Right atrium auricular region (tissue), 2 donors: ENCODE data around the gene IGFBP2. TPM values are rescaled to one million over a fixed set of nuclear protein-coding genes. Genes with fewer than 3 reads are reported as not detected.

Source experiments
- DNase-seq: peaks from one replicate; pipeline ENCODE4 v3.0.0-alpha.2; 2019; ENCODE audit warnings: low spot score
- H3K27ac ChIP-seq, 2 donors: fragments of 200-600 bp; sonication (generic); 1 replicate in 1 of 2; 2 replicates in 1 of 2; pipeline ENCODE4 v1.5.1; 2016 to 2019
- H3K27me3 ChIP-seq, 2 donors: fragments of 200-600 bp; sonication (generic); one replicate each; pipeline versions ENCODE4 v1.5.1 to v1.6.0; 2017 to 2019
- H3K36me3 ChIP-seq: fragments of 200-600 bp; sonication (generic); one replicate; pipeline ENCODE4 v1.5.1; 2016
- H3K4me1 ChIP-seq, 2 donors: fragments of 200-600 bp; sonication (generic); one replicate each; pipeline versions ENCODE4 v1.5.1 to v1.6.0; 2017 to 2019
- H3K4me3 ChIP-seq, 2 donors: fragments of 200-600 bp; sonication (generic); 1 replicate in 1 of 2; 2 replicates in 1 of 2; pipeline ENCODE4 v1.5.1; 2017 to 2019; ENCODE audit warnings: mild to moderate bottlenecking in 1 of 2, moderate library complexity in 1 of 2
- H3K9me3 ChIP-seq, 2 donors: fragments of 200-600 bp; sonication (generic); one replicate each; pipeline ENCODE4 v1.5.1; 2019
- total RNA-seq, 2 donors: library from RNA; depleted of rRNA; stranded (reverse); fragments of >200 nt; gene quantifications; one replicate each; pipeline ENCODE4 v1.1.0, GENCODE V29; 2016
- TF ChIP-seq, protein P1 (sequence below), 2 donors: fragments of 200-600 bp; sonication (generic); IDR thresholded peaks; one replicate each; pipeline ENCODE4 v1.5.1; 2019; ENCODE audit warnings: antibody characterized with exemption in 2 of 2

The IGFBP2 gene
- total RNA-seq, 2 donors from 2014 or later, result 255 to 508 TPM

- peak overlapping the region; percentile 83 to 89 for H3K27ac ChIP-seq
- peaks cover 0 to 48% of the 10 kb centered on the region in 2 donors for H3K4me1 ChIP-seq
- DNase-seq, result no peak
- H3K36me3 ChIP-seq, result no peaks in the 10 kb centered on the region
- H3K4me3 ChIP-seq, result no peak overlapping the region
- TF ChIP-seq, protein P1, sequence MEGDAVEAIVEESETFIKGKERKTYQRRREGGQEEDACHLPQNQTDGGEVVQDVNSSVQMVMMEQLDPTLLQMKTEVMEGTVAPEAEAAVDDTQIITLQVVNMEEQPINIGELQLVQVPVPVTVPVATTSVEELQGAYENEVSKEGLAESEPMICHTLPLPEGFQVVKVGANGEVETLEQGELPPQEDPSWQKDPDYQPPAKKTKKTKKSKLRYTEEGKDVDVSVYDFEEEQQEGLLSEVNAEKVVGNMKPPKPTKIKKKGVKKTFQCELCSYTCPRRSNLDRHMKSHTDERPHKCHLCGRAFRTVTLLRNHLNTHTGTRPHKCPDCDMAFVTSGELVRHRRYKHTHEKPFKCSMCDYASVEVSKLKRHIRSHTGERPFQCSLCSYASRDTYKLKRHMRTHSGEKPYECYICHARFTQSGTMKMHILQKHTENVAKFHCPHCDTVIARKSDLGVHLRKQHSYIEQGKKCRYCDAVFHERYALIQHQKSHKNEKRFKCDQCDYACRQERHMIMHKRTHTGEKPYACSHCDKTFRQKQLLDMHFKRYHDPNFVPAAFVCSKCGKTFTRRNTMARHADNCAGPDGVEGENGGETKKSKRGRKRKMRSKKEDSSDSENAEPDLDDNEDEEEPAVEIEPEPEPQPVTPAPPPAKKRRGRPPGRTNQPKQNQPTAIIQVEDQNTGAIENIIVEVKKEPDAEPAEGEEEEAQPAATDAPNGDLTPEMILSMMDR (IDR thresholded peaks at IDR 0.05), result no peak
- no peaks in the 10 kb centered on the region for H3K27me3 ChIP-seq
- no peaks in the 10 kb centered on the region for H3K9me3 ChIP-seq
These were observed 45.8 kb downstream of the IGFBP2 start for GRCh38 chr2:216678813-216679657.

- Histone ChIP-seq H3K27ac (peak overlapping the region; percentile 83 to 89), H3K4me1 (peaks cover 0 to 54% of the 10 kb centered on the region in 2 donors), H3K4me3 (no peak overlapping the region), H3K36me3 (no peaks in the 10 kb centered on the region), H3K27me3 (no peaks in the 10 kb centered on the region), H3K9me3 (no peaks in the 10 kb centered on the region)
- DNase-seq, result peak; percentile 73
- TF ChIP-seq, protein P1 (IDR thresholded peaks at IDR 0.05), result no peak
These were observed 46.4 kb downstream of the IGFBP2 start for GRCh38 chr2:216679658-216680024.

DNA sequence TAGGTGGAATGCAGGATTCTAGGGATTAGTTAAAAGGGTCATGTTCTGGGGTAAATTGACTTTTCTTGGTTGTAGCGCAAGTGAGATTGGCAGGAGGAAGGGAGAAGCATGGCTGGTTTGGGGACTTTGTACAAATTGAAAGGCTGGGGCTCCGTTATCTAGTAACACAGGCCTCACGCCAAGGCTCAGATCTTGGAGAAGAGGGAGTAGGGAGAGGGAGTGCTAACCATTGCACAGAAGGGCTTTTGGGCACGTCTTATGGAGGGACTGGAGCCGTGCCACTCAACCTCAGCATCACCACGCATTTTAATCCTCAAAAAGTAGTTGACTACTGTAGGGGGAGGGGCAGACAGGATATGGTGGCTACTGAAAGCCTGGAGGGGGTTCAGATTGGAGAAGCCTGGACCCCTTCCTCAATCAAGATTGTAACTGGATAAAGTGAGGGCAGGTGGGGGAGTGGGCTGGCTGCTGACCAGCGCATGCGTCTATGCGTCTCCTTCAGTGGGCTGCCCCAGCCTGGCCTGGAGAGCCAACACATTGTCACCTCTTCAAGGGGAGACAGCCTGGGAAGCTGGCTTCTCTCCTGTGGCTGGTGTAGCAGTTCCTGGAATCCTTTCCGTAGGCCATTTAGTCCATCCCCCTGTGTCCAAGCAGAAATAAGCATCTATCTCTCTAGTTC lies 47.9 kb downstream of the IGFBP2 start:
- H3K27ac ChIP-seq, result peak overlapping the region; percentile 83 to 89
- TF ChIP-seq, protein P1 (IDR thresholded peaks at IDR 0.05), result no peak
- no peak overlapping the region for H3K4me3 ChIP-seq
- H3K27me3 ChIP-seq, result no peaks in the 10 kb centered on the region
- H3K36me3 ChIP-seq, result no peaks in the 10 kb centered on the region
- H3K9me3 ChIP-seq, result no peaks in the 10 kb centered on the region
- peaks cover 0 to 61% of the 10 kb centered on the region in 2 donors for H3K4me1 ChIP-seq
- DNase-seq, result no peak

- H3K36me3 ChIP-seq, result no peaks in the 10 kb centered on the region
- no peaks in the 10 kb centered on the region for H3K27me3 ChIP-seq
- peak overlapping the region; percentile 83 to 89 for H3K27ac ChIP-seq
- H3K4me1 ChIP-seq, result peaks cover 0 to 61% of the 10 kb centered on the region in 2 donors
- TF ChIP-seq, protein P1 (IDR thresholded peaks at IDR 0.05), result no peak
- no peak overlapping the region for H3K4me3 ChIP-seq
- no peaks in the 10 kb centered on the region for H3K9me3 ChIP-seq
- no peak for DNase-seq
These were observed 48.5 kb downstream of the IGFBP2 start for GRCh38 chr2:216681683-216682082.

- no peak overlapping the region for H3K4me3 ChIP-seq
- H3K27me3 ChIP-seq, result no peaks in the 10 kb centered on the region
- DNase-seq, result peak; percentile 93
- no peaks in the 10 kb centered on the region for H3K36me3 ChIP-seq
- H3K9me3 ChIP-seq, result no peaks in the 10 kb centered on the region
- peak overlapping the region; percentile 83 to 89 for H3K27ac ChIP-seq
- TF ChIP-seq, protein P1 (IDR thresholded peaks at IDR 0.05), result no peak
- peaks cover 0 to 64% of the 10 kb centered on the region in 2 donors for H3K4me1 ChIP-seq
These were observed 50.6 kb downstream of the IGFBP2 start for GRCh38 chr2:216683846-216684245.
